Coronary artery (tissue), 2 donors: ENCODE data around the gene ASIC4.

Source experiments
- DNase-seq: peaks from one replicate; pipeline ENCODE4 v3.0.0-alpha.2; 2017; ENCODE audit warnings: low spot score
- H3K27ac ChIP-seq, 2 donors: fragments of 200-600 bp; sonication (generic); one replicate each; pipeline ENCODE4 v1.5.1; 2016 to 2019
- H3K4me3 ChIP-seq: fragments of 200-600 bp; sonication (generic); 2 replicates; pipeline ENCODE4 v1.5.1; 2016; ENCODE audit warnings: mild to moderate bottlenecking, moderate library complexity
- CTCF ChIP-seq: fragments of 200-600 bp; sonication (generic); IDR thresholded peaks from one replicate; pipeline ENCODE4 v1.5.1; 2019; ENCODE audit warnings: antibody characterized with exemption

The ASIC4 gene

GRCh38 chr2:219554350-219554749 lies 40.1 kb downstream of the ASIC4 start:
- Histone ChIP-seq H3K27ac (no peak overlapping the region), H3K4me3 (no peak overlapping the region)
- DNase-seq = no peak
- no peak for TF ChIP-seq CTCF

- H3K27ac ChIP-seq = no peak overlapping the region
- TF ChIP-seq CTCF = no peak
- no peak for DNase-seq
These were observed 41.7 kb downstream of the ASIC4 start for GRCh38 chr2:219555956-219556355.

GRCh38 chr2:219556413-219556812 lies 42.1 kb downstream of the ASIC4 start:
- no peak overlapping the region for H3K4me3 ChIP-seq
- H3K27ac ChIP-seq = no peak overlapping the region
- no peak for DNase-seq
- no peak for TF ChIP-seq CTCF

More at GRCh38 chr2:219555956-219556355, 41.7 kb downstream of the ASIC4 start:
- no peak overlapping the region for H3K4me3 ChIP-seq

GRCh38 chr2:219557320-219557719 lies 43.0 kb downstream of the ASIC4 start:
- no peak overlapping the region for H3K4me3 ChIP-seq
- H3K27ac ChIP-seq = no peak overlapping the region
- no peak for DNase-seq
- no peak for TF ChIP-seq CTCF

GRCh38 chr2:219557791-219558785 lies 43.8 kb downstream of the ASIC4 start:
- DNase-seq = no peak
- no peak for TF ChIP-seq CTCF
- Histone ChIP-seq H3K27ac (no peak overlapping the region), H3K4me3 (no peak overlapping the region)

- Histone ChIP-seq H3K4me3 (no peak overlapping the region), H3K27ac (no peak overlapping the region)
- no peak for DNase-seq
- no peak for TF ChIP-seq CTCF
These were observed 45.1 kb downstream of the ASIC4 start for GRCh38 chr2:219559156-219559915.
